Mesothelial cell of epicardium (in vitro differentiated cells): ENCODE measurements around the gene SRPK3. TPM values are rescaled to one million over a fixed set of nuclear protein-coding genes. Genes with fewer than 3 reads are reported as not detected.

ENCODE experiments used
- DNase-seq, 2 experiments: peaks; one replicate each; pipeline ENCODE4 v3.0.0; 2021; ENCODE audit warnings: low spot score in 2 of 2; ENCODE audit not compliant: unreplicated experiment in 2 of 2
- H3K27ac Mint-ChIP-seq: 2 replicates; pipeline ENCODE4 v1.8.0; 2021; ENCODE audit warnings: mixed read lengths
- H3K27me3 Mint-ChIP-seq: 2 replicates; pipeline ENCODE4 v1.8.0; 2021; ENCODE audit warnings: low read depth, mixed read lengths
- H3K36me3 Mint-ChIP-seq: 2 replicates; pipeline ENCODE4 v1.8.0; 2021; ENCODE audit warnings: mixed read lengths
- H3K4me1 Mint-ChIP-seq: 2 replicates; pipeline ENCODE4 v1.8.0; 2021; ENCODE audit warnings: mixed read lengths
- H3K4me3 Mint-ChIP-seq: 2 replicates; pipeline ENCODE4 v1.8.0; 2021; ENCODE audit warnings: mild to moderate bottlenecking, moderate library complexity, mixed read lengths
- H3K9me3 Mint-ChIP-seq: 2 replicates; pipeline ENCODE4 v1.8.0; 2021; ENCODE audit warnings: mixed read lengths
- CTCF ChIP-seq: fragments of 200-600 bp; sonication (generic); IDR thresholded peaks from one replicate; pipeline ENCODE4 v1.5.0; 2021; ENCODE audit warnings: antibody characterized with exemption; ENCODE audit not compliant: unreplicated experiment
- total RNA-seq: library from RNA; stranded (reverse); gene quantifications from 3 replicates; pipeline ENCODE4 v1.2.1, GENCODE V29; 2021

Gene SRPK3
- total RNA-seq = 0.14 to 0.16 TPM in 2 of 3 replicates, not detected in the other

GRCh38 chrX:153780678-153781427 lies at the start of gene SRPK3:
Gene SRPK3, plus strand, starts transcription at chrX:153781041. Its CDS starts 46 bp downstream, at chrX:153781087.
- Mint-ChIP-seq H3K27me3 (no peaks in the 10 kb centered on the region), H3K9me3 (no peaks in the 10 kb centered on the region), H3K4me3 (no peak within 1 kb of the TSS), H3K36me3 (no peaks in the 10 kb centered on the region), H3K27ac (no peak within 1 kb of the TSS), H3K4me1 (no peaks in the 10 kb centered on the region)
- no peak for TF ChIP-seq CTCF
- DNase-seq = no peak

GRCh38 chrX:153731117-153731844 lies 49.6 kb upstream of the SRPK3 start:
- Mint-ChIP-seq H3K27ac (no peak overlapping the region), H3K4me3 (no peak overlapping the region), H3K27me3 (no peaks in the 10 kb centered on the region), H3K36me3 (peaks cover 25% of the 10 kb centered on the region), H3K4me1 (peaks cover 11% of the 10 kb centered on the region), H3K9me3 (peaks cover 26% of the 10 kb centered on the region)
- no peak for TF ChIP-seq CTCF
- no peak for DNase-seq

- Mint-ChIP-seq H3K27ac (no peak overlapping the region), H3K4me1 (peaks cover 9% of the 10 kb centered on the region), H3K27me3 (no peaks in the 10 kb centered on the region), H3K9me3 (peaks cover 26% of the 10 kb centered on the region), H3K36me3 (peaks cover 27% of the 10 kb centered on the region), H3K4me3 (no peak overlapping the region)
- no peak for DNase-seq
- no peak for TF ChIP-seq CTCF
Observed at GRCh38 chrX:153731845-153732215, 49.0 kb upstream of the SRPK3 start.

GRCh38 chrX:153732401-153732800 lies 48.4 kb upstream of the SRPK3 start:
- Mint-ChIP-seq H3K27ac (no peak overlapping the region), H3K27me3 (no peaks in the 10 kb centered on the region), H3K4me3 (no peak overlapping the region), H3K36me3 (peaks cover 27% of the 10 kb centered on the region), H3K4me1 (peaks cover 3% of the 10 kb centered on the region), H3K9me3 (peaks cover 26% of the 10 kb centered on the region)
- no peak for TF ChIP-seq CTCF
- no peak for DNase-seq

- no peaks in the 10 kb centered on the region for H3K4me1 Mint-ChIP-seq
Observed at GRCh38 chrX:153733651-153734240, 47.1 kb upstream of the SRPK3 start.

More at GRCh38 chrX:153733651-153734240, 47.1 kb upstream of the SRPK3 start:
- Mint-ChIP-seq H3K27ac (no peak overlapping the region), H3K36me3 (peaks cover 27% of the 10 kb centered on the region), H3K9me3 (peaks cover 26% of the 10 kb centered on the region), H3K4me3 (no peak overlapping the region), H3K27me3 (no peaks in the 10 kb centered on the region)
- no peak for TF ChIP-seq CTCF
- DNase-seq = no peak
